Astrocyte of the cerebellum (primary cell): Measurements from ENCODE around the gene RALGAPA1.
"Not testable (repeated sequence)": the region's sequence is repeated elsewhere in the genome, so short reads cannot be mapped to it uniquely, and the experiment has no call there.

Experiments
- DNase-seq: peaks from one replicate; pipeline ENCODE4 v3.0.0-alpha.2; 2011; ENCODE audit warnings: low read depth
- H3K4me3 ChIP-seq: 2 replicates; pipeline ENCODE4 v1.5.1; 2011; ENCODE audit warnings: mild to moderate bottlenecking, low read depth, low read length, moderate library complexity
- CTCF ChIP-seq: IDR thresholded peaks from 2 replicates; pipeline ENCODE4 v1.5.1; 2012; ENCODE audit warnings: low read length, low read depth, moderate library complexity, mild to moderate bottlenecking; ENCODE audit errors: missing control alignments
- in situ Hi-C: cut with HindIII; loops from 2 replicates; pipeline ENCODE4 v1.10.0; 2017; ENCODE audit warnings: low sequenced_read_pairs

RALGAPA1 gene

GRCh38 chr14:35827678-35828472 lies 18.8 kb upstream of the RALGAPA1 start:
- H3K4me3 ChIP-seq, result peak overlapping the region; percentile 94
- in situ Hi-C loops, result no loop called here
- no peak for DNase-seq
- TF ChIP-seq CTCF, result no peak

- H3K4me3 ChIP-seq, result peak overlapping the region; percentile 94
- no peak for DNase-seq
- in situ Hi-C loops, result no loop called here
- TF ChIP-seq CTCF, result no peak
Observed at GRCh38 chr14:35826952-35827416, 17.9 kb upstream of the RALGAPA1 start.

GRCh38 chr14:35826218-35826951 lies 17.3 kb upstream of the RALGAPA1 start, which contains the start of gene BRMS1L:
TSS of gene BRMS1L (plus strand) at chr14:35826338. CDS start at chr14:35826517, 179 bp downstream.
- in situ Hi-C loops, result no loop called here
- TF ChIP-seq CTCF, result no peak
- peak within 1 kb of the TSS; percentile 94 for H3K4me3 ChIP-seq
- DNase-seq, result peak; percentile 98

GRCh38 chr14:35825968-35826217 lies 16.8 kb upstream of the RALGAPA1 start:
- TF ChIP-seq CTCF, result no peak
- in situ Hi-C loops, result no loop called here
- no peak for DNase-seq
- H3K4me3 ChIP-seq, result peak overlapping the region; percentile 94

GRCh38 chr14:35824446-35825165 lies 15.5 kb upstream of the RALGAPA1 start:
- H3K4me3 ChIP-seq, in situ Hi-C loops, DNase-seq: not testable (repeated sequence)

- TF ChIP-seq CTCF, result no peak
- H3K4me3 ChIP-seq, result no peak overlapping the region
- in situ Hi-C loops, result no loop called here
- no peak for DNase-seq
Observed at GRCh38 chr14:35822501-35822900, 13.4 kb upstream of the RALGAPA1 start.
